ENCODE results near the gene FOXG1. TPM values are rescaled to one million over a fixed set of nuclear protein-coding genes. Genes with fewer than 3 reads are reported as not detected.

FOXG1 gene
- total and polyA plus RNA-seq, 8 donors = 0.03 to 0.11 (median 0.05) TPM; not detected in 5

DNA sequence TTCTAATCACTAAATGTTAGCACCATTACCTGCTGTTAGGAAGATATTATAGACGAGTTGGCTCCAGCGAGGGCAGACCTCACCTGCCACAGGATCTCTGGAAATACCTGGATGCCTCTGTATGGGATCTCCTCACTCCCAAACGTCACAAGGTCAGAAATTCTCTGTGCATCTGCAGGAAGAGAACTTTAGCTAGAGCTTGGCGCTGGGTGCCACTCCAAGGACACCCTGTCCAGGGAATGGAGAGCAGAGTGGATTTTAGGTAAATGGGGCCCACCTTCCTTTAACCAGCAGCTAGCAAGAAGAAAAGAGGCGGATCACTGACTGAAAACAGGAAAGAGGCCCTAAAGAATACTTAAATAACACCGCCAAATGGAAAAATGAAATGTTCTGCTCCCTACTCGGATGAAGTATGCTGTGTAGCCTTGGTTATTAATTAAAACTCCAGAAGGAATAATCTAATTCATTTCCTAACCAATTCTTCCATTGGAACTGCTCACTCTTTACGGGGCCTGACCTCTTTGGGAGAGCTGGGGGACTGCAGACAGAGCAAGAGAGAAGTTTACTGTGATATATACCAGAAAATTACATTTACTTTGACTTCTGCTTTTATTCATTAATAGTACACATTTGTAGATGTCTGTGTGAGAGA is 4.2 kb upstream of the FOXG1 start:
- Histone ChIP-seq H3K4me1 (peaks cover 0 to 8% of the 10 kb centered on the region in 2 donors), H3K9me3 (no peaks in the 10 kb centered on the region), H3K4me3 (no peak overlapping the region), H3K27ac (no peak overlapping the region), H3K27me3 (peaks cover 95 to 99% of the 10 kb centered on the region in 2 donors), H3K36me3 (no peaks in the 10 kb centered on the region)
- ATAC-seq (no peak), DNase-seq (no peak)
- intact Hi-C loops (cut with DNase I) = no loop called here
- TF ChIP-seq, protein P1, sequence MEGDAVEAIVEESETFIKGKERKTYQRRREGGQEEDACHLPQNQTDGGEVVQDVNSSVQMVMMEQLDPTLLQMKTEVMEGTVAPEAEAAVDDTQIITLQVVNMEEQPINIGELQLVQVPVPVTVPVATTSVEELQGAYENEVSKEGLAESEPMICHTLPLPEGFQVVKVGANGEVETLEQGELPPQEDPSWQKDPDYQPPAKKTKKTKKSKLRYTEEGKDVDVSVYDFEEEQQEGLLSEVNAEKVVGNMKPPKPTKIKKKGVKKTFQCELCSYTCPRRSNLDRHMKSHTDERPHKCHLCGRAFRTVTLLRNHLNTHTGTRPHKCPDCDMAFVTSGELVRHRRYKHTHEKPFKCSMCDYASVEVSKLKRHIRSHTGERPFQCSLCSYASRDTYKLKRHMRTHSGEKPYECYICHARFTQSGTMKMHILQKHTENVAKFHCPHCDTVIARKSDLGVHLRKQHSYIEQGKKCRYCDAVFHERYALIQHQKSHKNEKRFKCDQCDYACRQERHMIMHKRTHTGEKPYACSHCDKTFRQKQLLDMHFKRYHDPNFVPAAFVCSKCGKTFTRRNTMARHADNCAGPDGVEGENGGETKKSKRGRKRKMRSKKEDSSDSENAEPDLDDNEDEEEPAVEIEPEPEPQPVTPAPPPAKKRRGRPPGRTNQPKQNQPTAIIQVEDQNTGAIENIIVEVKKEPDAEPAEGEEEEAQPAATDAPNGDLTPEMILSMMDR (IDR thresholded peaks at IDR 0.05) = no peak

DNA sequence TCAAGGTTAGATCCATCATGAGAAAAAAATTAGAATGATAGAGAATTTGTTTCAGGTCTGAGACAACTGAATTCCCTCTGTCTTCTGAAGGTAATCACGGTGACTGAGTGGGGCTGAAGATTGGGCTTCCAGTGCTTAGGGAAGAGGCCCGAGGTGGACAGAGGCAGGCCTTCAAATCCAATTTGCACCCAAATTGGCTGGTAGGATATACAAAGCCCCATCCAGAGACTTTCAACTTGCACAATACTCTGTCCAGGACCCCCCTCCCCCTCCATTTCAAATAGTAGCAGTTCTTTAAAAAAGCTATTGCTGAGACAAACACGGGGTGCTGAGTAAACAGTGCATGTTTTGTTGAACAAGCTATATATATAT is 3.6 kb upstream of the FOXG1 start:
- ATAC-seq (no peak), DNase-seq (no peak)
- H3K4me3 ChIP-seq = no peak overlapping the region
- no peaks in the 10 kb centered on the region for H3K36me3 ChIP-seq
- TF ChIP-seq, protein P1 (IDR thresholded peaks at IDR 0.05) = no peak
- H3K27ac ChIP-seq = no peak overlapping the region
- H3K27me3 ChIP-seq = peaks cover 94 to 99% of the 10 kb centered on the region in 2 donors
- intact Hi-C loops (cut with DNase I) = no loop called here
- peaks cover 0 to 8% of the 10 kb centered on the region in 2 donors for H3K4me1 ChIP-seq
- H3K9me3 ChIP-seq = no peaks in the 10 kb centered on the region

DNA sequence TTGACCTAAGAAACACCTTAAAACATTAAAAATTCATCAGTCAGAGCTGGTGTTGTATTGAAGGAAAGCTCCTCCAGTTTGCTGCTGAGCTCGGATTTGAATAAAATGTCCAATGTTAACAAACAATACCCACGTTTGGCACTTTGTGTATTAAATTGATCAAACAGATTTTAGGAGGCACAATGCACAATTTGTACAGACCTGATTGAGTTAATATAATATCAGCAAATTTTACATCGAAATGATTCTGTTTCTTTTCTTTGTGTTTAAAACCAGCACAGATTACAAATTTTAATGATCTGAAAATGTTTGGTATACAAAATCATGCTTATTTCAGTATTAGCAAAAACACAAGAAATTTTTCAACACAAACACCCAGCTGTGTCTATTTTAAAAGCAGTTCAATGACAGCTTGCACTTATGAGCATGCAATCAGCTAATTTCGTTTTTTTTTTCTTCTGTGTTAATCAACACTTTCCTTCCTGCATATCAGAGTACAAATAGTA is 2.8 kb upstream of the FOXG1 start:
- DNase-seq (no peak), ATAC-seq (no peak)
- H3K9me3 ChIP-seq = no peaks in the 10 kb centered on the region
- intact Hi-C loops (cut with DNase I) = no loop called here
- peaks cover 0 to 8% of the 10 kb centered on the region in 2 donors for H3K4me1 ChIP-seq
- no peak overlapping the region for H3K27ac ChIP-seq
- TF ChIP-seq, protein P1 (IDR thresholded peaks at IDR 0.05) = no peak
- peaks cover 94 to 99% of the 10 kb centered on the region in 2 donors for H3K27me3 ChIP-seq
- no peak overlapping the region for H3K4me3 ChIP-seq
- no peaks in the 10 kb centered on the region for H3K36me3 ChIP-seq

DNA sequence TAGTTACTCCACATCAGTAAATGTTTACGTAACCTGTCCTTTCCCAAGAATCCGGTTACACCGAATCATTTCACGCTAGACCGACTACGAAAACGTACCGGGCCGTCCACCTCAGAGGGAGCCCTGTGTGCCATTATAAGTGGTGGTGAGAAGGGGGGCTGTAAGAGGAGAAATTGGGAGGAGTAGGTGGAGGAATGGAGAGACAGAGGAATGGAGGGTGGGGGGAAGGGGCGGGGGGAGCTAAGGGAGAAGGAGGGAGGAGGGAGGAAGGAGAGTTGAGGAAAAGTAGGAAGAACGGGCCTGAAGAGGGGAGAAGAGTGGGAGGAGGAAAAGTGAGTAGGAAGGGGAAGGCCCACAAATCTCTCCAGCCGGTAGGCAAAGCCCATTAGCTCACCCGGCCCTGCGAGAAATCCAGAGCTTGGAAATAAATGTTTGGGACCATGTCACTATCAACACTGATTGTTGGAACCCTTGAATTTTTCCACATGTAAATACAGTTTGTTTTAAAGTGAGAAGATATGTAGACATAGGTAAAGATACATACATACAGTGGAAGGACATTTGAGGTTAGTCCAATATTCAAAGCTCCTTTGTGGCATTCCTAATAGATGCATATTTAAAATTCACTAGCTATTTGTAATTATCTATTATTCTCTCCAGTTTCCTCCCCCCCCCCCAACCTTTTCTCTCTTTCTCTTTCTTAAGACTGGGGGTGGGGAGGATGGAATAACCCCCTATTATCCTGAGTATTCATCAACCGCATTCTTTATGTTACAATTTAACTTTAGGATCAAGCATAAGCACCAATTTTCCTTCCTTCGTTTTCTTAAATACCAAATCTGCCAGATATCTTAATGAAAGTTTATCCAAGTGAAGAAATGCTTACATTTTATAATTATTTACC is 2.1 kb upstream of the FOXG1 start:
- no peaks in the 10 kb centered on the region for H3K36me3 ChIP-seq
- H3K9me3 ChIP-seq = no peaks in the 10 kb centered on the region
- no peak for DNase-seq
- TF ChIP-seq, protein P1 (IDR thresholded peaks at IDR 0.05) = no peak
- no peak overlapping the region for H3K27ac ChIP-seq
- H3K27me3 ChIP-seq = peaks cover 94 to 99% of the 10 kb centered on the region in 2 donors
- no peak for ATAC-seq
- intact Hi-C loops (cut with DNase I) = no loop called here
- H3K4me3 ChIP-seq = no peak overlapping the region
- H3K4me1 ChIP-seq = peaks cover 0 to 8% of the 10 kb centered on the region in 2 donors
